ENCODE results near the gene TMEM44.

The TMEM44 gene

GRCh38 chr3:194658477-194659242 is 25.4 kb upstream of the TMEM44 start:
- Histone ChIP-seq H3K4me3 (replicated peaks; ENCODE audit: low read depth, low read length) (no peak overlapping the region), H3K27me3 (replicated peaks; ENCODE audit: control insufficient read depth, insufficient read depth, low read length) (no peaks in the 10 kb centered on the region), H3K36me3 (ENCODE audit: control insufficient read depth, insufficient read depth, low read length) (peaks cover 7% of the 10 kb centered on the region)
- no peak for DNase-seq (ENCODE audit: extremely low read depth, insufficient read length)
- no peak for TF ChIP-seq CTCF (IDR thresholded peaks at IDR 0.05; ENCODE audit: insufficient read depth, low read length, poor library complexity, severe bottlenecking)

GRCh38 chr3:194657439-194657838 is 24.2 kb upstream of the TMEM44 start:
- DNase-seq (ENCODE audit: extremely low read depth, insufficient read length), result no peak
- Histone ChIP-seq H3K36me3 (ENCODE audit: control insufficient read depth, insufficient read depth, low read length) (peaks cover 10% of the 10 kb centered on the region), H3K27me3 (replicated peaks; ENCODE audit: control insufficient read depth, insufficient read depth, low read length) (no peaks in the 10 kb centered on the region), H3K4me3 (replicated peaks; ENCODE audit: low read depth, low read length) (no peak overlapping the region)
- no peak for TF ChIP-seq CTCF (IDR thresholded peaks at IDR 0.05; ENCODE audit: insufficient read depth, low read length, poor library complexity, severe bottlenecking)

GRCh38 chr3:194654443-194654842 is 21.2 kb upstream of the TMEM44 start:
- no peak for TF ChIP-seq CTCF (IDR thresholded peaks at IDR 0.05; ENCODE audit: insufficient read depth, low read length, poor library complexity, severe bottlenecking)
- H3K27me3 ChIP-seq (replicated peaks; ENCODE audit: control insufficient read depth, insufficient read depth, low read length), result no peaks in the 10 kb centered on the region
- H3K4me3 ChIP-seq (replicated peaks; ENCODE audit: low read depth, low read length), result no peak overlapping the region
- H3K36me3 ChIP-seq (ENCODE audit: control insufficient read depth, insufficient read depth, low read length), result peaks cover 19% of the 10 kb centered on the region
- DNase-seq (ENCODE audit: extremely low read depth, insufficient read length), result peak; percentile 29

GRCh38 chr3:194647747-194648146 is 14.5 kb upstream of the TMEM44 start:
- Histone ChIP-seq H3K27me3 (replicated peaks; ENCODE audit: control insufficient read depth, insufficient read depth, low read length) (no peaks in the 10 kb centered on the region), H3K4me3 (replicated peaks; ENCODE audit: low read depth, low read length) (no peak overlapping the region), H3K36me3 (ENCODE audit: control insufficient read depth, insufficient read depth, low read length) (peaks cover 21% of the 10 kb centered on the region)
- DNase-seq (ENCODE audit: extremely low read depth, insufficient read length), result no peak
- no peak for TF ChIP-seq CTCF (IDR thresholded peaks at IDR 0.05; ENCODE audit: insufficient read depth, low read length, poor library complexity, severe bottlenecking)

GRCh38 chr3:194642769-194643168 is 9.6 kb upstream of the TMEM44 start:
- peaks cover 20% of the 10 kb centered on the region for H3K36me3 ChIP-seq (ENCODE audit: control insufficient read depth, insufficient read depth, low read length)

More at GRCh38 chr3:194642769-194643168, 9.6 kb upstream of the TMEM44 start:
- no peak for TF ChIP-seq CTCF (IDR thresholded peaks at IDR 0.05; ENCODE audit: insufficient read depth, low read length, poor library complexity, severe bottlenecking)
- Histone ChIP-seq H3K4me3 (replicated peaks; ENCODE audit: low read depth, low read length) (no peak overlapping the region), H3K27me3 (replicated peaks; ENCODE audit: control insufficient read depth, insufficient read depth, low read length) (no peaks in the 10 kb centered on the region)
- no peak for DNase-seq (ENCODE audit: extremely low read depth, insufficient read length)
